Daoy (cell line): ENCODE results near the gene ATRX. TPM values are rescaled to one million over a fixed set of nuclear protein-coding genes. Genes with fewer than 3 reads are reported as not detected.
A peak's percentile ranks its signal among the peaks of the same experiment; 100 is the strongest.
"Not testable (repeated sequence)": the region's sequence is repeated elsewhere in the genome, so short reads cannot be mapped to it uniquely, and the experiment has no call there.

Experiments used
- DNase-seq: peaks from one replicate; pipeline ENCODE4 v3.0.0-alpha.2; 2015; ENCODE audit warnings: low read depth
- total RNA-seq: library from RNA; depleted of rRNA; stranded (reverse); fragments of >200 nt; shearing (Covaris generic); gene quantifications from 2 replicates; pipeline ENCODE4 v1.2.3, GENCODE V29; 2014

Gene ATRX
- total RNA-seq, 1 experiment from 2014 or later = 18.1 TPM

DNA sequence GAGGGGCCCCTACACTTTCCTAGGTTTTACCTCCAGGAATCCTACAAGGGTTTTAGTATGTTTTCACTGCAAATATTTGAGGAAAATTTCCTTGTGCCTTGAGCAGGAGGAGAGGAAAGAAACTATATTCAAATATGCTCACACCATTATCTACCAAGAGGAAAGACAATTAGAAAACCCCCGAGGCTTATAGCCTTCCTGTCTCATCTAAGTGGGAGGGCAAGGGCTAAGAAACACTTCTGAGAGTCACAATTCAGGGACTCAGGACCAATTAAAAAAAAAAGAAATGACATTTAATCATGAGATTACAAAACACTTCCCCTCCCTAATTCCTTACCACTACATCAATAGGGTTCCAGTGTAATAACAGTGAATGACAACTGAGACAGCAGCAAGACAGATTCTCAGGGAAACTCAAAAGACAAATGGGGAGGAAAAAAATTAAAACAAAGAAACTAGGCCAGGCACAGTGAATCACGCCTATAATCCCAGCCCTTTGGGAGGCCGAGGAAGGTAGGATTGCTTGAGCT is 45.6 kb downstream of the ATRX start:
- no peak for DNase-seq

DNA sequence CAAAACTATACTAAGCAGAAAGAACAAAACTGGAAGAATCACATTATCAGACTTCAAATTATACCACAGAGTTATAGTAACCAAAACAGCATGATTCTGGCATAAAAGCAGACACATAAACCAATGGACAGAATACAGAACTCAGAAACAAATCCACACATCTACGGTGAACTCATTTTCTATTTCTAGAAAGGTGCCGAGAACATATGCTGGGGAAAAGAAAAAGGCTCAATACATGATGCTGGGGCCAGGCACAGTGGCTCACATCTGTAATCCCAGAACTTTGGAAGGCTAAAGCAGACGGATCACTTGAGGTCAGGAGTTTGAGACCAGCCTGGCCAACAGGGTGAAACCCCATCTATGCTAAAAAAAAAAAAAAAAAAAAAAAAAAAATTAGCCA is 52.7 kb downstream of the ATRX start:
- DNase-seq = no peak

DNA sequence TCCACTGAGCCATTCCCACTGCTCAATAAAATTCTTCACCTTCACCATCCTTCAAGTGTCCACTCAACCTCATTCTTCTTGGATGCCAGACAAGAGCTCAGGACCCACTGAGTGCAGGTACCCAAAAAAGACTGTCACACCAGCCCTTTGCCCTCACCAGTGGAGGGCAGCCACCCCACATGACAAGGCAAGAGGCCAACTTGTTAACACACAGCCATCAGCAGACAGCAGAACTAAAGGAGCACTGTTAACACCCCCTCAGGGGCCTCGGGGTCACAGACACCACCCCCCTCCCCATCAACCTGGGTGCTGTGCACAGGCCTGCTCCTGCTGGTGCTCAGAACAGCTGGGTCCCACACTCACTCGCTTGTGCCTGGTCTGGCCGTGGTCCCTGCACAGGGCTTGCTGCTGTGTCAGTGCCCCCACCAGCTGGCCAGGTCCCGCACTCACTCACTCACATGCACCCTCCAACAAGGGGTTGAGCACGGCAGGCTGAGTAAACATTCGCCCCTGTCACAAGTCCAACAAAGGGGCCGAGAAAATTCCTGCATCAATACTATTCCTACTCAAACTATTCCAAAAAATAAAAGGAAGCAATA is 54.1 kb downstream of the ATRX start:
- DNase-seq = no peak

DNA sequence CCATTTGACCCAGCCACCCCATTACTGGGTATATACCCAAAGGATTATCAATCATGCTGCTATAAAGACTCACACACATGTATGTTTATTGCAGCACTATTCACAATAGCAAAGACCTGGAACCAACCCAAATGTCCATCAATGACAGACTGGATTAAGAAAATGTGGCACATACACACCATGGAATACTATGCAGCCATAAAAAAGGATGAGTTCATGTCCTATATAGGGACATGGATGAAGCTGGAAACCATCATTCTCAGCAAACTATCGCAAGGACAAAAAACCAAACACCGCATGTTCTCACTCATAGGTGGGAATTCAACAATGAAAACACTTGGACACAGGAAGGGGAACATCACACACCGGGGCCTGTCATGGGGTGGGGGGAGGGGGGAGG is 59.9 kb downstream of the ATRX start:
- not testable (repeated sequence) for DNase-seq

DNA sequence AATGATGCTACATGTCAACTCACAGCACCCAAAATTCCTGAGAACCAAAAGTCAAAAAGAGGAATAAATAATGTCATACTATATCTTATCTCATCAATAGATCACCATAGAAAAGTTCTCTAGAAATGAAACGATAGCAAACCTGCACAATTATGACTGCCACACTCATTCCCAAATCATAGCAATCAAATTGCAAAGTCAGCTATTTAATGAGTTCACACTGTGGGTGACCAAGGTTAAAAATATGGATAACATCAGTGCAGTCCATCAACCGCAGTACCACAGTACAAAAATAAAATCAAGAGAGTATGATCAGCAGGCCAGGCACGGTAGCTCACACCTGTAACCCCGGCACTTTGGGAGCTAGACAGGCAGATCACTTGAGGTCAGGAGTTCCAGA is 62.3 kb downstream of the ATRX start:
- DNase-seq = no peak

DNA sequence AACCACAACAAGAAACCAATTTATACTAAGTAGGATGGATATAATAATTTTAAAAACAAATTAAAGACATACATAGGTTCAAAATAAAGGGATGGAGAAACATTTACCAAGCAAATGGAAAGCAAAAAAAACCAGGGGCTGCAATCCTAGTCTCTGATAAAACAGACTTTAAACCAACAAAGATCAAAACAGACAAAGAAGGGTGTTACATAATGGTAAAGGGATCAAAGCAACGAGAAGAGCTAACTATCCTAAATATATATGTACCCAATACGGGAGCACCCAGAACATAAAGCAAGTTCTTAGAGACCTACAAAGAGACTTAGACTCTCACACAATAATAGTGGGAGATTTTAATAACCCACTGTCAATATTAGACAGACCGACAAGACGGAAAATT is 66.6 kb downstream of the ATRX start:
- no peak for DNase-seq

DNA sequence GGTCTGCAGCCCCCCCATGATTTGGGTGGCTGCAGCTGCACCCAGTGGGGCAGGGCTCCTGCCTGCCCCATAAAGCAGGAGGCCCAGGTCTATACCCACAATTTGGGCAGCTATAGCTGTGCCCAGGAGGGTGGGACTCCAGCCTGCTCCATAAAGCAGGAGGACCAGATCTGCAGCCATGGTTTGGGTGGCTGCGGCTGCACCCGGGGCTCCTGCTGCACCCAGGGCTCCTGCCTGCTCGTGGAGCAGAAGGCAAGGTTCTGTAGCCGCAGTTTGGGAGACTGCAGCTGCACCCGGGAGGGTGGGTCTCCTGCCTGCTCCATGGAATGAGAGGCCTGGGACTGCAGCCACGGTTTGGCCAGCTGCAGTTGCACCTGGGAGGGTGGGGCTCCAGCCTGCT is 81.1 kb downstream of the ATRX start:
- no peak for DNase-seq

DNA sequence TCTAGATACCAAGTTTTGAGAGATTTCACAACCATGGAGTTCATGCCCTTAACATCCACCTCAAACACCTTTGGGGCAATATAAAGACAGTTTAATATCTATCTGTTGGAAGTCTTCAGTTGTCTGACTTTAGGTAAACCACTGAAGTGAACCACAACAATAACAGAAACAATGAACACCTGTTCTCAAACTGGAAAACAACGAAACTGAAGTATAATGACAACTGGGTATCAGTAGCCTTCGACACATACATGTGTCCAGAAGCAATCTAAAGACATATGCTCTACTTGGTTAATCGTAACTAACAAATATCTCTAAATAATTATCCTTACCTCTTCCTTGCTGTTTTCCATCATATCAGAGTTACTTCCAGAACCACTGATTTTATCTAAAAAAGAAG is 87.8 kb downstream of the ATRX start:
- DNase-seq = no peak

DNA sequence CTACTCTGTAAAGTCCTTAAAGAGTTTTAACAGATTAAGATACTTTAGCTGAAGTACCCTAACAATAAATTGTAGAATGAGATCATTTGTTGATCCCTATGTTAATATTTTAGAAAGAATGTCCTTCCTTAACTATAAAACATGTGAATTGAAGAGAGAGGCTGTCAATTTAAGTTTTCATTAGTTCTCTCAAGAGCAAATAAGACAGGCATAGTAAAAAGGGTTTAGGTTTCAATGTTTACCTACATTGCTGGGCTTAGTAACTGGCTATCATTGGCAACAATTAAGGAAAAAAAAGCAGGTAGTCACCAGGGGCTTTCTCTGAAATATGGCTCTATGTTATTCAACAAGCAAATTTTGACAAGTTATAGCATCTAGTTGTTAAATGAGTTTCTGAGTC is 91.5 kb downstream of the ATRX start:
- DNase-seq = no peak

DNA sequence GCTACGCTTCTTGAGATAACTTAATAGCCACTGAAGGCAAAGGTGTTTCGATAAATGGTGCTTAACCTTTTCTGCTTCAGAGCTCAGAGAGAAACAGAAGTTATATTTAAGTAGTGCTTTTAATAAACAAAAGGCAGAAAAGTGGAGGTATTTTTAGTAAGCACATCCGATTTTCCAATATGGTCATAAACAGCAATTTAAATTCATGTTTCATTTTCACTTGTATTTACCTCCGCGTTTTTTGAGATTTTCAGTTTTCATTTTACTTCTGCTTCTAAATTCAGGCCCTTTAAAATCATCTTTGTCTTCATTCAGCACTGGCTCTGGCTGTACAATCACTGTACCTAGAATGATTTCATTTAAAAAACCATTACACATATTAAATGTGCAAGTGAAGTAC is 92.4 kb downstream of the ATRX start:
- DNase-seq = no peak

DNA sequence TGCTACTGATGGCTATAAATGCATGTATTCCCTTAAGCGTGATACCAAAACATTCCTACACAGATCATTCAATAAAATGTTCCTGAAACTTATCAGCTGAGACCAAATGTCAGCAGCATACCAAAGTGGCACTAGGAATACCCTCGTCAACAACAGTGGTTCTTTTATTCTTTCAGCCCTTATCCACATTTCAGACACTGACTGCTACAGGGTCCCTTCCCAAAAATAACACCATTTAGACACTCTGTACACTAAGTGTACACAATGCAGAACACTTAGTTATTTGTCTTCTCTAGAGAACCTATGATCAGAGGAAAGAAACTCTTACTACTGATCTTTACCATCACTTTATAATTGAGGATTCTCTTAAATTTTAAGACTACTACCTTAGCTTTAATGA is 94.1 kb downstream of the ATRX start:
- DNase-seq = no peak

DNA sequence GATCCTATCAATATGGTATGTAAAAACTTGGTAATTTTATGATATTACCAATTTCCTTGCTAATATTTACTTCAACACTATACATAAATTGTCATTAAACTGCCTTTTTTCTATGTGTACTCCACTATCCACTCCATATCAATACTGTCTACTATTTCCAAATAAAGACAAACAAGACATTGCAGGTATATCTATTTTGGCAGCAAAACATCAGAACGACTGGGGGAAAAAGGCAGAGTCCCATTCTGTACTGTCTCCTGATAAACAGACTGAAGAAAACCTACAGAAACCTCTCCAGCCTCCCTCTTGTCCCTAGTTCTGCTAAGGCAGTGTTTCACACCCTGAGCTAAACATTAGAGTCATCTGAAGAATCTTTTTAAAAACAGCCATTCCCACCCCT is 96.6 kb downstream of the ATRX start:
- DNase-seq = no peak

DNA sequence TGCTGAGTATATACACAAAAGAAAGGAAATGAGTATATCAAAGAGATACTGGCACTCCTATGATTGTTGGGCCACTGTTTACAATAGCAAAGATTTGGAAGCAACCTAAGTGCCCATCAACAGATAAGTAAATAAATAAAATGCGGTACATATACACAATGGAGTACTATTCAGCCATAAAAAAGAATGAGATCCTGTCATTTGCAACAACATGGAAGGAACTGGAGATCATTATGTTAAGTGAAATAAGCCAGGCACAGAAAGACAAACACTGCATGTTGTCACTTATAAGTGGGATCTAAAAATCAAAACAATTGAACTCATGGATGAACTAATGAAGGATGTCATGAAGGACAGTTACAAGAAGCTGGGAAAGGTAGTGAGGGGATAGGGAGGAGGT is 100.3 kb downstream of the ATRX start:
- DNase-seq = not testable (repeated sequence)

DNA sequence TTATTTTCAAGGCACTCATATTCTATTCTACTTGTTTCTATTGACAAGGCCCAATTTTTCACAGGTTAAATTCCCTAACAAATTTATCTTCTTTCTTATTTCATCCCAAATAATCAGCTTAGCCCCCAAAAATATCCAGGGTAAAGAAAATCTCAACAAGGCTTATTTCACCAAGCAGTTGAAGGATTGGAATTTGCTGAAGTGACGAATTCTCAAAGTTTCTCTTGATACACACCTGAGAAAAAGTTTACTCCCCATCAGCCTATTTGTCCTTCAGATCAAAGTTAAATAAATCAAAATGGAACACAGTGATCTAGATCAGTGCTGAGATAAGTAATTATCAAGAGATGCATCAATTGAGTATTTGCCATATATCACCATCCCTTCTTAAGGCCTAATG is 106.9 kb downstream of the ATRX start:
- no peak for DNase-seq

DNA sequence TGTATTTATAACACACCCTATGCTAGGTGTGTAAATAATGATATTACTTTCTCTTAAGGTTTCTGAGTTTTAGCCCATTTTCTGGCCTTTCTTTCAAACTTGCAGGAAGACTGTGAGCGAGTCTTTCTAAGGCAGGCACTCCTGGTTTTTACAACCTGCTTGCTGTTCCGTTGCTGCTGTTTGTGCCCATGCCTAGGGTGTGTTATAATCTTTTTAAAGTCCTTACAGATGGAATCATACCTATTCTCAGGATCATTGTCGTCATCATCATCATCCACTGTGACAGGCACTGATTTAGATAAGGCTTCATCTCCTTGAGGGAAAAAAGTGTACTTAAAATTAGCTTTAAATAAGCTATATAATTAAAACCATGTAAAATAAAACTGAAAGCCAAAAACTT is 110.0 kb downstream of the ATRX start:
- DNase-seq = no peak

DNA sequence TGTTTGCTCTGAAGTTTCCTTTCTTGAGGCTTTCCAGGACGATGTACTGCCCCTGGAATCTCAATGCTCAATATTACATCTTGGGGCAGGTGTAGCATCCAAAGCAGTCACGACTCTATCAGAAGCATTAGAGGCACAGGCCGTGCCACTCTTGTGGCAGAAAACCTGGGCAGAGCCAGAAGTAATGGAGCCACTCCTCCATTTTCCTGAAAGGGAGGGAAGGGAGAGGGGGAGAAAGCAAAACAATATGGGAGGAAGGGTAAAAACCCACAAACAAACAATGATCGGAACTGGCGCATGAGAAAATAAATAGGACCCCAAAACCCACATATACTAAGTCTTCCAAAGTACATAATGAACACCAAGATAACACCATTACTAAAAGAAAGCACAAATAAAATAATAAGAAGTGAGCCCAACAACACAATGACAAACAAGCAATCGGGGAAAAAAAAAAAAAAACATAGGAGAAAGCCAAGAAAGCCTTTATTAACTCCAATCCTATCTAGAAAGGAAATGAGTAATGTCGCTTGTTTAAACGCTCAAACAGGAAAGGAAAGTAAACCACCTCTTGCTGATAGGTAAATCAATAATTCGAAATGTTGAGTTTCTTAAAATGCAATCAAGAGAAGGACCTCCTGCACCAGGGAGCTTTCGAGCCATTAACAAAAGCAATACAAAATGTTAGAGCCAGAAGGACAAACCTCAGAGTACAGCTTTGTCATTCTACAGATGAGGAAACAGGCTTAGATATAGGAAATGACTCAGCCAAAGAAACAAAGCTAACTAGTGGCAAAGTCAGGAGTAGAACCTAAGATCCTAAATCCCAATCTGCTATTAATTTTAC is 117.4 kb downstream of the ATRX start:
- peak; percentile 13 for DNase-seq

DNA sequence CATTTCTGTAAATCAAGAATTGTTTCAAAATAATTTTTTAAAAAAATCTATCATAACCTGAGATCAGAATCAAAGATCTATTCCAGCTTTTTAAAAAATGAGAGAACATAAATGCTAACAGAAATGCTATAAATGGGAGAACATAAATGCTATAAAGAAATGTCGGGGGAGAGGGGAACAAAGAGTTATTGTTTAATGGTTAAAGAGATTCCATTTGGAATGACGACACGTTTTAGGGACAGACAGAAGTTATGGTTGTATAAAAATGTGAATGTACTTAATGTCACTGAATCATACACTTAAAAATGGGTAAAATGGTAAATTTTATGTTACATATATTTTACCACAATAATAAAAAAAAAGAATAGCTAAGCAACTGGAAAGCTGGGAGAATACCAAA is 127.1 kb downstream of the ATRX start:
- DNase-seq = no peak

DNA sequence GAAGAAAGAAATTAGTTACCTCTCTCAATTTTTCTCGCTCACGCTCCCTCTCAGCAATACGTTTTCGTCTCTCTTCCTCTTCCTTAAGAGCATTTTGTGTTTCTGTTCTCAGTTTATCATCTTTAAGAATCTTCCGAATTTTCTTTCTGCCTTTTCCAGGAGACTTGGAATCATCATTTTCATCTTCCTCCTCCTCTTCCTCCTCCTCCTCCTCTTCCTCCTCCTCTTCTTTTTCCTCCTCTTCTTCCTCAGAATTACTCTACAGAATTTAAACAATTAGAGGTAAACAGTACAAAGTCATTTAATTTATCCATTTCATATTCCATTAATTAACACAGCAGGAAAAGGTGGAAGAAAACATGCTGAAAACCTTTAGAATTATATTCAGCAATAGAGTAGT is 133.9 kb downstream of the ATRX start:
- DNase-seq = no peak

DNA sequence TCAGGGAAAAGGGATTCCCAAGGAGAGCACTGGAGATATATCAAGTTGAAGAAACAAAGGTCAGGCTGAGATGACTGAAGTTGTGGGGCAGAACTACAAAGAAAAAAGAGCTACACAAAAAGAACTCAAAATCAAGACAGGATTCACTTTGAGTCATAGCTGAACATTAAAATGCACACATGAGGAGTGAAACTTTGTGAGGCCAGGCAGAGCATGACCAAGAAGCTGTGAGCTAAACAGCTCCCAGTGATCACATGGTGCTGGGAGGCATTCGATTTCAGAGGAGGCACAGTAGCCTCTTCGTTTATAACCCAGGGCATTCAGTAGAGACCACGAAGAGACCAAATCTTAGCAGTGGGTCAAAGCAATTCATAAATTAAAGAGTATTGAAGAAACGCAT is 145.3 kb downstream of the ATRX start:
- DNase-seq = no peak

DNA sequence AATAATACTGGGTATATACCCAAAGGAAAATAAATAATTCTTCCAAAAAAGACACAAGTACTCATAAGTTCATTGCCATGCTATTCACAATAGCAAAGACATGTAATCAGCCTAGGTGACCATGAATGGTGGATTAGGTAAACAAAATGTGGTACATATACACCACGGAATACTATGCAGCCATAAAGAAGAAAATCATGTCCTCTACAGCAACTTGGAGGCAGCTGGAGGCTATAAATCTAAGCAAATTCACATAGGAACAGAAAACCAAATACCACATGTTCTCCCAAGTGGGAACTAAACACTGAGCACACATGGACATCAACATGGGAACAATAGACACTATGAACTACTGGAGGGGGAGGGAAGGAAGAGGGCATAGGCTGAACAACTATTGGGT is 146.2 kb downstream of the ATRX start:
- DNase-seq = no peak

DNA sequence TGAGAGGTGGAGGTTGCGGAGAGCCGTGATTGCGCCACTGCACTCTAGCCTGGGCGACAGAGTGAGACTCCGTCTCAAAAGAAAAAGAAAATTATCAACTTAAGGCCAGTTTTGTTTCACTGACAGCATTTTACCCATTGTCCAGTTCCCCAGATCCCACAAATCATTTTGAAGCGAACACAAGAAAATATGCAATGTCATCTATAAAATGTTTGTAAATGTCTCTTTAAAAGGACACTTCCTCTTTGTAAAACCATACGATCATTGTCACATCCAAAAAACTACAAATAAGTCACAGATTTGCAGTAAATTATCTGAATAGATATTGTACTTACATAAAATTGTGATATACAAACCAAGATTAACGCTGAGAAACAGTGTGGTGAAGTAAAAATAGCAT is 147.6 kb downstream of the ATRX start:
- DNase-seq = no peak

DNA sequence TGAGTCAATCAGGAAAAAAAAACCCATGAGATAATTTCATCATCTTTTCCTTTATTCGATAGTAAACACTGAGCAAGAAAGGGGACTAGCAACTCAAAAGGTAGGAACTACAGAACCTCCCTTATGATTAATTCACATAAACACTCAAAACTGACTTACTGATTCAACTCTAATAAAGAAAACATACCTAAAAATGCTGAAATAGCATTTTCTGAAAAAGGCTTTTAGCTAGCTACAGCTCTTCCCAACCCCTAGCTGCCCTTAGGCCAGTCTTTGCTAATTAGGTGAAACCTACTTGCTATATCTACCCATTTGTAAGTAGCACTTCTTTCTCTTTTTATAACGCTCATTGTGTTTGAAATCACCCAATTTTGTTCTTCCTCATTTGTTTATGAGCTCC is 150.6 kb downstream of the ATRX start:
- no peak for DNase-seq

DNA sequence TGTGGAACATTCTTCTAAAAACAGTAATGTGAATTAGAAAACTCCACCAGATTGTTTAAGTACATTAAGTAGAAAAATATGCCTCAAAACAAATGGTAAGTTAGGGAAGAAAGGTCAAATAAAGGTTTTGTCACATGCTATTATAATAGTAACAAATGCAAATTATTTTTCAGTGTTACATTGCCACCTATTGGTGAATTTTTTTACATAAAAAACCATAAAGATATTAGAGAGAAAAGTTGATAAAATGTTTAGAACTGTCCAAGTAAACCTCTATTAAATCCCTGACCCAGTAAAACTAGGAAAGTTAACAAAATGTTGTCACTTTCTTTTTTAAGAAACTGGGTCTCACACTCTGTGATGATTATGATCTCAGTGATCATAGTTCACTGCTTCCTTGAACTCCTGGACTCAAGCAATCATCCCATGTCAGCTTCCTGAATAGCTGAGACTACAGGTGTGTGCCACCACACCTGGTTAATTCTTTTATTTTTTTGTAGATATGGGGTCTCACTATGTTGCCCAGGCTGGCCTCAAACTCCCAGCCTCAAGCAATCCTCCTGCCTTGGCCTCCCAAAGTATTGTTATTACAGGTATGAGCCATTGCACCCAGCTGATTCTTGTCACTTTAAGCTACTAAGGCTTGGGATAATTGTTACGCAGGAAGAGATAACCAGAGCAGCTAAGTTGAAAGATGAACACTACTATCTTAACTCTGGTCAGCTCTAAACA is 157.6 kb downstream of the ATRX start:
- no peak for DNase-seq
